Panc1 (cell line): ENCODE measurements around the gene GADL1. TPM values are rescaled to one million over a fixed set of nuclear protein-coding genes. Genes with fewer than 3 reads are reported as not detected.

ENCODE experiments used
- ATAC-seq: fragments of 200-7000 bp; cut with Tn5 transposase; 2 replicates; pipeline ENCODE4 v1.9.1; 2020; ENCODE audit warnings: mild to moderate bottlenecking, moderate library complexity
- BruUV-seq: library from RNA; stranded (reverse); fragments of 400-500 nt; replicated peaks from 2 replicates; lab custom pipeline; 2021; lab: Mats Ljungman, UMichigan
- CTCF ChIA-PET: fragments of 300-600 bp; sonication (Branson Sonifier 250); formaldehyde crosslinking; loops from one replicate; lab custom pipeline; 2022; ENCODE audit warnings: antibody characterized with exemption; lab: Charles Lee
- POLR2A ChIA-PET: fragments of 300-600 bp; sonication (Branson Sonifier 250); formaldehyde crosslinking; loops from one replicate; lab custom pipeline; 2022; ENCODE audit warnings: antibody characterized with exemption; lab: Charles Lee
- DNase-seq: peaks from one replicate; pipeline ENCODE4 v3.0.0-alpha.2; 2010; ENCODE audit warnings: low read depth, low spot score
- H3K27ac ChIP-seq: 2 replicates; pipeline ENCODE4 v1.5.1; 2011; ENCODE audit warnings: mild to moderate bottlenecking, low read length, inconsistent platforms
- H3K27me3 ChIP-seq: fragments of 200-500 bp; sonication (Bioruptor generic); 2 replicates; pipeline ENCODE4 v1.6.0; 2014; ENCODE audit warnings: low read length, inconsistent platforms; ENCODE audit not compliant: control insufficient read depth, insufficient read depth
- H3K36me3 ChIP-seq: fragments of 200-500 bp; sonication (Bioruptor generic); 2 replicates; pipeline ENCODE4 v1.5.1; 2014; ENCODE audit warnings: inconsistent platforms, mild to moderate bottlenecking, low read length, moderate library complexity; ENCODE audit not compliant: control insufficient read depth, insufficient read depth
- H3K4me1 ChIP-seq: 2 replicates; pipeline ENCODE4 v1.5.1; 2011; ENCODE audit warnings: inconsistent platforms, mild to moderate bottlenecking, low read length, moderate library complexity; ENCODE audit not compliant: control insufficient read depth, insufficient read depth
- H3K4me3 ChIP-seq, 2 experiments: 2 replicates each; pipeline ENCODE4 v1.5.1; 2011 to 2012; ENCODE audit warnings: low read depth in 2 of 2, low read length in 2 of 2, mild to moderate bottlenecking in 2 of 2, inconsistent platforms in 1 of 2, moderate library complexity in 1 of 2
- H3K9me3 ChIP-seq: fragments of 200-500 bp; sonication (Bioruptor generic); 2 replicates; pipeline ENCODE4 v1.5.1; 2014; ENCODE audit warnings: low read depth, mild to moderate bottlenecking, inconsistent platforms, low read length, moderate library complexity; ENCODE audit not compliant: control insufficient read depth, insufficient read depth
- POLR2AphosphoS5 ChIP-seq: IDR thresholded peaks from 2 replicates; pipeline ENCODE4 v1.6.1; 2012; ENCODE audit warnings: mild to moderate bottlenecking, low read depth, low read length, moderate library complexity
- SIN3A ChIP-seq: IDR thresholded peaks from 2 replicates; pipeline ENCODE4 v1.6.1; 2012; ENCODE audit warnings: low read depth, mild to moderate bottlenecking, low read length, moderate library complexity, borderline replicate concordance; ENCODE audit not compliant: insufficient read depth
- TCF7L2 ChIP-seq: IDR thresholded peaks from 2 replicates; pipeline ENCODE4 v1.6.1; 2011; ENCODE audit warnings: mild to moderate bottlenecking, low read depth, low read length, inconsistent platforms
- in situ Hi-C: cut with HindIII; loops from 2 replicates; pipeline ENCODE4 v1.10.0; 2016; ENCODE audit warnings: low sequenced_read_pairs, low pct_unique_long_range_greater_than_20kb
- intact Hi-C: fragments of 100-400 bp; cut with micrococcal nuclease; formaldehyde crosslinking; loops from one replicate; pipeline ENCODE4 v1.10.0; 2022; ENCODE audit not compliant: unreplicated experiment
- total RNA-seq: library from RNA; stranded (reverse); gene quantifications from one replicate; pipeline ENCODE4 v1.2.1, GENCODE V29; 2021; ENCODE audit not compliant: unreplicated experiment
- TF ChIP-seq, protein P1 (sequence below), 2 experiments: IDR thresholded peaks; 2 replicates each; pipeline ENCODE4 v1.6.1; 2011 to 2012; ENCODE audit warnings: low read depth in 2 of 2, control low read depth in 1 of 2, low read length in 1 of 2, mild to moderate bottlenecking in 1 of 2, moderate library complexity in 1 of 2; ENCODE audit not compliant: insufficient read depth in 1 of 2
- TF ChIP-seq, protein P2 (sequence below): fragments of 450-650 bp; IDR thresholded peaks from 2 replicates; pipeline ENCODE4 v1.5.1; 2017; ENCODE audit warnings: mild to moderate bottlenecking

GADL1 gene
- total RNA-seq, 1 experiment from 2014 or later = not detected

DNA sequence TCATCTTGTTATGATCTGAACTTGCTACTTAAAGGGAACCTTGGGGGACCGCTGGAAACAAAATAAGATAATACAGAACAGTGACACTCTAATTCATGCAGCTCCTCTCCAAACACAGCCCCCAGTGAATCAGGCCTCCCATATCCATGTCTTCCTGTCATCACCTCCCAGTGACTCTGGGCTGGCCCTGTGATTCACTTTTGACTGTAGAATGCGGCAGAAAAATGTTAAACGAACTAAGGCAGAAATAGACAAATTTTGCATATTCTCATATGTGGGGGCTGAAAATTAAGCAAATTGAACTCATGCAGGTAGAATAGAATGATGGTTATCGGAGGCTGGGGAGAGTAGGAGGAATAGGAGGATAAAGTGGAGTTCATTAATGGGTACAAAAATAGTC, 20.2 kb upstream of the GADL1 start:
- Histone ChIP-seq H3K36me3 (no peaks in the 10 kb centered on the region), H3K27me3 (no peaks in the 10 kb centered on the region), H3K4me1 (no peaks in the 10 kb centered on the region), H3K9me3 (no peaks in the 10 kb centered on the region), H3K27ac (no peak overlapping the region), H3K4me3 (no peak overlapping the region)
- DNase-seq (no peak), ATAC-seq (no peak)
- POLR2A ChIA-PET = no interaction called here
- intact Hi-C loops (no loop called here), in situ Hi-C loops (no loop called here)
- no TSS peak for BruUV-seq
- TF ChIP-seq, protein P1, sequence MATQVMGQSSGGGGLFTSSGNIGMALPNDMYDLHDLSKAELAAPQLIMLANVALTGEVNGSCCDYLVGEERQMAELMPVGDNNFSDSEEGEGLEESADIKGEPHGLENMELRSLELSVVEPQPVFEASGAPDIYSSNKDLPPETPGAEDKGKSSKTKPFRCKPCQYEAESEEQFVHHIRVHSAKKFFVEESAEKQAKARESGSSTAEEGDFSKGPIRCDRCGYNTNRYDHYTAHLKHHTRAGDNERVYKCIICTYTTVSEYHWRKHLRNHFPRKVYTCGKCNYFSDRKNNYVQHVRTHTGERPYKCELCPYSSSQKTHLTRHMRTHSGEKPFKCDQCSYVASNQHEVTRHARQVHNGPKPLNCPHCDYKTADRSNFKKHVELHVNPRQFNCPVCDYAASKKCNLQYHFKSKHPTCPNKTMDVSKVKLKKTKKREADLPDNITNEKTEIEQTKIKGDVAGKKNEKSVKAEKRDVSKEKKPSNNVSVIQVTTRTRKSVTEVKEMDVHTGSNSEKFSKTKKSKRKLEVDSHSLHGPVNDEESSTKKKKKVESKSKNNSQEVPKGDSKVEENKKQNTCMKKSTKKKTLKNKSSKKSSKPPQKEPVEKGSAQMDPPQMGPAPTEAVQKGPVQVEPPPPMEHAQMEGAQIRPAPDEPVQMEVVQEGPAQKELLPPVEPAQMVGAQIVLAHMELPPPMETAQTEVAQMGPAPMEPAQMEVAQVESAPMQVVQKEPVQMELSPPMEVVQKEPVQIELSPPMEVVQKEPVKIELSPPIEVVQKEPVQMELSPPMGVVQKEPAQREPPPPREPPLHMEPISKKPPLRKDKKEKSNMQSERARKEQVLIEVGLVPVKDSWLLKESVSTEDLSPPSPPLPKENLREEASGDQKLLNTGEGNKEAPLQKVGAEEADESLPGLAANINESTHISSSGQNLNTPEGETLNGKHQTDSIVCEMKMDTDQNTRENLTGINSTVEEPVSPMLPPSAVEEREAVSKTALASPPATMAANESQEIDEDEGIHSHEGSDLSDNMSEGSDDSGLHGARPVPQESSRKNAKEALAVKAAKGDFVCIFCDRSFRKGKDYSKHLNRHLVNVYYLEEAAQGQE (IDR thresholded peaks at IDR 0.05; ENCODE audit: insufficient read depth in 1 of 2, low read depth in 2 of 2, low read length in 1 of 2) = no peak
- TF ChIP-seq TCF7L2 = no peak
- TF ChIP-seq, protein P2, sequence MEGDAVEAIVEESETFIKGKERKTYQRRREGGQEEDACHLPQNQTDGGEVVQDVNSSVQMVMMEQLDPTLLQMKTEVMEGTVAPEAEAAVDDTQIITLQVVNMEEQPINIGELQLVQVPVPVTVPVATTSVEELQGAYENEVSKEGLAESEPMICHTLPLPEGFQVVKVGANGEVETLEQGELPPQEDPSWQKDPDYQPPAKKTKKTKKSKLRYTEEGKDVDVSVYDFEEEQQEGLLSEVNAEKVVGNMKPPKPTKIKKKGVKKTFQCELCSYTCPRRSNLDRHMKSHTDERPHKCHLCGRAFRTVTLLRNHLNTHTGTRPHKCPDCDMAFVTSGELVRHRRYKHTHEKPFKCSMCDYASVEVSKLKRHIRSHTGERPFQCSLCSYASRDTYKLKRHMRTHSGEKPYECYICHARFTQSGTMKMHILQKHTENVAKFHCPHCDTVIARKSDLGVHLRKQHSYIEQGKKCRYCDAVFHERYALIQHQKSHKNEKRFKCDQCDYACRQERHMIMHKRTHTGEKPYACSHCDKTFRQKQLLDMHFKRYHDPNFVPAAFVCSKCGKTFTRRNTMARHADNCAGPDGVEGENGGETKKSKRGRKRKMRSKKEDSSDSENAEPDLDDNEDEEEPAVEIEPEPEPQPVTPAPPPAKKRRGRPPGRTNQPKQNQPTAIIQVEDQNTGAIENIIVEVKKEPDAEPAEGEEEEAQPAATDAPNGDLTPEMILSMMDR = no peak
- TF ChIP-seq SIN3A = no peak
- no peak for TF ChIP-seq POLR2AphosphoS5
- CTCF ChIA-PET = no interaction called here

DNA sequence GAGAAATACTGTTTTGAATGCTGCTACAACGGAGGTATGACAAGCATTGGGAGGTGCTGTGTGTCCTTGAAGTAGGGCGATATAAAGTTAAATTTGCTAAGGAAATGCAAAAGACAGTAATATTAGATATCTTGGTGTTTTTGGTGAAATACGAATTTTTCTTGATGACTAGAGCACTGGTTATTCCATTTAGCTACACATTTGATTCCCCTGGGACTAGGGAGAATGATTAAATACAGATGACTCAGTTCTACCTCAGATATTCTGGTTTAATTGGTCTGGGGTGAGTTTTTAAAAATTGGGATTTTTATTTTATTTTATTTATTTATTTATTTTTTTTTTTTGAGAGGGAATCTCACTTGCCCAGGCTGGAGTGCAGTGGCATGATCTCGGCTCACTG, 18.7 kb upstream of the GADL1 start:
- H3K4me1 ChIP-seq = no peaks in the 10 kb centered on the region
- no peaks in the 10 kb centered on the region for H3K36me3 ChIP-seq
- no TSS peak for BruUV-seq
- no peak overlapping the region for H3K4me3 ChIP-seq
- no peaks in the 10 kb centered on the region for H3K27me3 ChIP-seq
- H3K9me3 ChIP-seq = no peaks in the 10 kb centered on the region
- no peak overlapping the region for H3K27ac ChIP-seq
- intact Hi-C loops = no loop called here
- CTCF ChIA-PET = no interaction called here
- POLR2A ChIA-PET = no interaction called here
- ATAC-seq = no peak
- DNase-seq = no peak
- TF ChIP-seq, protein P1 (IDR thresholded peaks at IDR 0.05; ENCODE audit: insufficient read depth in 1 of 2, low read depth in 2 of 2, low read length in 1 of 2) = no peak
- no peak for TF ChIP-seq POLR2AphosphoS5
- TF ChIP-seq, protein P2 = no peak
- TF ChIP-seq TCF7L2 = no peak
- no peak for TF ChIP-seq SIN3A
- in situ Hi-C loops = no loop called here
